DOHH2 (cell line): ENCODE data around the gene PRDM16.

Experiments
- H3F3A ChIP-seq: fragments of 200-600 bp; sonication (generic), shearing (Covaris generic); 2 replicates; pipeline ENCODE4 v1.6.0; 2016; ENCODE audit warnings: antibody characterized with exemption, mild to moderate bottlenecking; ENCODE audit not compliant: control insufficient read depth, insufficient read depth
- H3K27ac ChIP-seq: fragments of 200-600 bp; sonication (generic); 2 replicates; pipeline ENCODE4 v1.5.1; 2014; ENCODE audit warnings: low read depth, mild to moderate bottlenecking, low read length, moderate library complexity
- H3K27me3 ChIP-seq: fragments of 200-600 bp; sonication (generic); 2 replicates; pipeline ENCODE4 v1.6.1; 2014; ENCODE audit warnings: mild to moderate bottlenecking, low read length, mixed read lengths; ENCODE audit not compliant: control insufficient read depth
- H3K36me3 ChIP-seq: fragments of 200-600 bp; sonication (generic); 2 replicates; pipeline ENCODE4 v1.6.1; 2014; ENCODE audit warnings: mild to moderate bottlenecking, low read length, moderate library complexity, mixed read lengths; ENCODE audit not compliant: control insufficient read depth
- H3K4me1 ChIP-seq: fragments of 200-600 bp; sonication (generic); 2 replicates; pipeline ENCODE4 v1.6.1; 2014; ENCODE audit warnings: mild to moderate bottlenecking, low read length, mixed read lengths; ENCODE audit not compliant: control insufficient read depth
- H3K4me2 ChIP-seq: fragments of 200-600 bp; sonication (generic); 2 replicates; pipeline ENCODE4 v1.6.0; 2014; ENCODE audit warnings: mild to moderate bottlenecking, low read length, moderate library complexity
- H3K4me3 ChIP-seq: fragments of 200-600 bp; sonication (generic); 2 replicates; pipeline ENCODE4 v1.5.1; 2014; ENCODE audit warnings: mild to moderate bottlenecking, low read length, mixed read lengths
- H3K79me2 ChIP-seq: fragments of 200-600 bp; sonication (generic); 2 replicates; pipeline ENCODE4 v1.6.1; 2014; ENCODE audit warnings: mild to moderate bottlenecking, low read length, mixed read lengths; ENCODE audit not compliant: control insufficient read depth
- H3K9me2 ChIP-seq: fragments of 200-600 bp; sonication (generic); replicated peaks from 2 replicates; pipeline ENCODE4 v1.6.1; 2014; ENCODE audit warnings: mild to moderate bottlenecking, low read length, mixed read lengths; ENCODE audit not compliant: control insufficient read depth
- H3K9me3 ChIP-seq: fragments of 200-600 bp; sonication (generic); 2 replicates; pipeline ENCODE4 v1.6.1; 2014; ENCODE audit warnings: antibody characterized with exemption, low read length, mixed read lengths; ENCODE audit not compliant: control insufficient read depth, insufficient read depth
- H4K20me1 ChIP-seq: fragments of 200-600 bp; sonication (generic); 2 replicates; pipeline ENCODE4 v1.6.0; 2014; ENCODE audit warnings: low read depth, mild to moderate bottlenecking, antibody characterized with exemption, low read length, moderate library complexity; ENCODE audit not compliant: control insufficient read depth, insufficient read depth
- CTCF ChIP-seq: fragments of 200-600 bp; sonication (generic); IDR thresholded peaks from one replicate; pipeline ENCODE4 v1.5.1; 2014; ENCODE audit warnings: antibody characterized with exemption, mild to moderate bottlenecking, low read depth, low read length; ENCODE audit not compliant: poor library complexity, severe bottlenecking
- EZH2phosphoT487 ChIP-seq: fragments of 200-600 bp; sonication (generic); IDR thresholded peaks from 2 replicates; pipeline ENCODE4 v1.6.1; 2017; ENCODE audit warnings: borderline replicate concordance, mild to moderate bottlenecking, antibody characterized with exemption, low read length, moderate library complexity, mixed read lengths

PRDM16 gene

GRCh38 chr1:3215198-3216014, 146.4 kb downstream of the PRDM16 start:
- Histone ChIP-seq H4K20me1 (no peaks in the 10 kb centered on the region), H3K36me3 (no peaks in the 10 kb centered on the region), H3K9me2 (no peaks in the 10 kb centered on the region), H3K79me2 (no peaks in the 10 kb centered on the region), H3K4me3 (no peak overlapping the region), H3K27ac (no peak overlapping the region), H3K27me3 (no peaks in the 10 kb centered on the region), H3F3A (no peaks in the 10 kb centered on the region), H3K4me2 (no peak overlapping the region), H3K9me3 (no peaks in the 10 kb centered on the region), H3K4me1 (peaks cover under 1% of the 10 kb centered on the region; the same call in 1 of the 2 replicates)
- TF ChIP-seq CTCF: no peak
- no peak for TF ChIP-seq EZH2phosphoT487

GRCh38 chr1:3216015-3216391, 147.0 kb downstream of the PRDM16 start:
- H3K9me3 ChIP-seq: no peaks in the 10 kb centered on the region
- H3K36me3 ChIP-seq: no peaks in the 10 kb centered on the region
- no peak overlapping the region for H3K4me3 ChIP-seq
- no peak overlapping the region for H3K4me2 ChIP-seq
- no peak overlapping the region for H3K27ac ChIP-seq
- H3K27me3 ChIP-seq: no peaks in the 10 kb centered on the region
- no peaks in the 10 kb centered on the region for H4K20me1 ChIP-seq
- no peaks in the 10 kb centered on the region for H3F3A ChIP-seq
- H3K79me2 ChIP-seq: no peaks in the 10 kb centered on the region
- H3K4me1 ChIP-seq: peaks cover 7% of the 10 kb centered on the region
- no peaks in the 10 kb centered on the region for H3K9me2 ChIP-seq
- no peak for TF ChIP-seq EZH2phosphoT487
- TF ChIP-seq CTCF: no peak

GRCh38 chr1:3217181-3217641, 148.2 kb downstream of the PRDM16 start:
- no peaks in the 10 kb centered on the region for H3K36me3 ChIP-seq
- no peaks in the 10 kb centered on the region for H3K9me2 ChIP-seq
- no peaks in the 10 kb centered on the region for H3K79me2 ChIP-seq
- H3K4me2 ChIP-seq: no peak overlapping the region
- peaks cover 17% of the 10 kb centered on the region for H3K4me1 ChIP-seq
- H3K9me3 ChIP-seq: no peaks in the 10 kb centered on the region
- no peaks in the 10 kb centered on the region for H3F3A ChIP-seq
- H3K4me3 ChIP-seq: no peak overlapping the region
- H3K27me3 ChIP-seq: no peaks in the 10 kb centered on the region
- H3K27ac ChIP-seq: no peak overlapping the region
- TF ChIP-seq EZH2phosphoT487 (no peak), CTCF (no peak)
- H4K20me1 ChIP-seq: no peaks in the 10 kb centered on the region
